Common myeloid progenitor, CD34-positive (primary cell): ENCODE results near the gene CDK1.

Experiments used
- CTCF ChIA-PET: fragments of 350-600 bp; sonication (Branson Sonifier 250); formaldehyde crosslinking; loops from one replicate; lab custom pipeline; 2021; ENCODE audit warnings: antibody characterized with exemption; lab: Charles Lee
- POLR2A ChIA-PET: fragments of 350-600 bp; sonication (Branson Sonifier 250); formaldehyde crosslinking; loops from one replicate; lab custom pipeline; 2021; ENCODE audit warnings: antibody characterized with exemption; lab: Charles Lee
- DNase-seq, 3 donors: peaks; one replicate each; pipeline versions ENCODE4 v3.0.0 to v3.0.0-alpha.2; 2013
- H3K27ac ChIP-seq, 2 experiments: 1 replicate in 1 of 2; 2 replicates in 1 of 2; pipeline ENCODE4 v1.7.0; 2013; ENCODE audit warnings: inconsistent platforms in 2 of 2, low read length in 2 of 2, mild to moderate bottlenecking in 2 of 2, low read depth in 1 of 2, moderate library complexity in 1 of 2; ENCODE audit not compliant: severe bottlenecking in 2 of 2, insufficient read depth in 1 of 2, poor library complexity in 1 of 2
- H3K27me3 ChIP-seq, 5 experiments: replicated peaks in 2 of 5; 1 replicate in 3 of 5; 2 replicates in 2 of 5; pipeline versions ENCODE4 v1.6.1 to v1.7.0; 2013; ENCODE audit warnings: low read length in 4 of 5, mild to moderate bottlenecking in 2 of 5, moderate library complexity in 2 of 5, inconsistent platforms in 1 of 5; ENCODE audit not compliant: insufficient read depth in 5 of 5, control insufficient read depth in 4 of 5
- H3K36me3 ChIP-seq, 4 experiments: 1 replicate in 2 of 4; 2 replicates in 2 of 4; pipeline versions ENCODE4 v1.6.1 to v1.7.0; 2013; ENCODE audit warnings: low read length in 3 of 4, control low read depth in 1 of 4, mild to moderate bottlenecking in 1 of 4; ENCODE audit not compliant: control insufficient read depth in 4 of 4, insufficient read depth in 4 of 4
- H3K4me1 ChIP-seq, 4 experiments: 1 replicate in 3 of 4; 2 replicates in 1 of 4; pipeline versions ENCODE4 v1.6.1 to v1.7.1; 2013; ENCODE audit warnings: low read length in 3 of 4, mild to moderate bottlenecking in 3 of 4, control low read depth in 1 of 4, inconsistent platforms in 1 of 4, moderate library complexity in 1 of 4; ENCODE audit not compliant: control insufficient read depth in 4 of 4, insufficient read depth in 4 of 4; ENCODE audit errors: control extremely low read depth in 1 of 4
- H3K4me3 ChIP-seq, 7 experiments: 1 replicate in 4 of 7; 2 replicates in 3 of 7; pipeline versions ENCODE4 v1.5.1 to v1.7.0; 2013; ENCODE audit warnings: mild to moderate bottlenecking in 7 of 7, low read length in 6 of 7, moderate library complexity in 6 of 7, inconsistent platforms in 2 of 7, low read depth in 2 of 7, control low read depth in 1 of 7; ENCODE audit not compliant: insufficient read depth in 4 of 7, control insufficient read depth in 1 of 7; ENCODE audit errors: extremely low read depth in 1 of 7
- H3K9me3 ChIP-seq, 5 experiments: 1 replicate in 4 of 5; 2 replicates in 1 of 5; pipeline versions ENCODE4 v1.6.1 to v1.7.1; 2013; ENCODE audit warnings: low read length in 4 of 5, mild to moderate bottlenecking in 2 of 5, inconsistent platforms in 1 of 5, low read depth in 1 of 5, moderate library complexity in 1 of 5; ENCODE audit not compliant: control insufficient read depth in 4 of 5, insufficient read depth in 2 of 5; ENCODE audit errors: control extremely low read depth in 1 of 5
- WGBS: methylation state at CpG from one replicate; pipeline ENCODE4 v1.1.5; 2013; ENCODE audit not compliant: insufficient coverage; 5-methylcytosine and 5-hydroxymethylcytosine counted together

The CDK1 gene

DNA sequence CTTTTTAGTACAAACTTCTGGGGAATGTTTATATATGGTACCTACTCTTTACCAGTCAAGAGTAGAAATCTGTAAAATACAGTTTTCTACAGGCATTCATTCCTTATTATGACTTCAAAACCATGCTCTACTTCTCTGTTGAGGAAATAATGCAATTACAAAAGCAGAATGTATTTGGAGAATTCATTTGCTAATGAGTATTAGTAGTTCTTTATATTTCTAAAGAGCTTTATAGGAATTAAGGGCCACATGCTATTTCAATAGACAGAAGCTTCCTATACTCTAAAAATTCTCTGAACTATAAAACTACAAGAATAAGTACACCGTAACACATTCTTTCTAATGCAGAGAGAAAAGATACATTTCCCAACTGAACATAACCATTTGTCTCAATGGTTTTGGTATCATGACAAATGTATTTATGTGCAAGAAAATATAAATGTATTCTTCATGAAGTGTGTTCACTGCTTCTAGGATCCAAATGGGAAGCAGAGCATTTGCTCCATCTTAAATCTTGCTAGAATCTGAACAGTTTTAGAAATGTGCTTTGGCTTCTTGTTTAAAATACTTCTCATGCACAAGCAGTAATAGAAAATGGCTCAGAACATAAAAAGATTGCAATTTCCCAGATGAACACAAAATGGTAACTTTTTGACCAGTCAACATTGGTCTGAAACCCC, 21.8 kb downstream of the CDK1 start:
- no peak for DNase-seq
- POLR2A ChIA-PET, result no interaction called here
- no peak overlapping the region for H3K4me3 ChIP-seq
- peaks cover 0 to 20% (median 3%) of the 10 kb centered on the region in 4 experiments for H3K36me3 ChIP-seq
- H3K27ac ChIP-seq, result no peak overlapping the region
- no peaks in the 10 kb centered on the region for H3K27me3 ChIP-seq
- CTCF ChIA-PET, result interaction anchor here (0.7 kb wide), 1 partner anchor 225 kb away, joined by 3 read pairs; no protein-coding TSS in a partner anchor
- H3K9me3 ChIP-seq, result no peaks in the 10 kb centered on the region
- no CpG with 5 or more reads among the region's 1 CpG for WGBS
- no peaks in the 10 kb centered on the region for H3K4me1 ChIP-seq

DNA sequence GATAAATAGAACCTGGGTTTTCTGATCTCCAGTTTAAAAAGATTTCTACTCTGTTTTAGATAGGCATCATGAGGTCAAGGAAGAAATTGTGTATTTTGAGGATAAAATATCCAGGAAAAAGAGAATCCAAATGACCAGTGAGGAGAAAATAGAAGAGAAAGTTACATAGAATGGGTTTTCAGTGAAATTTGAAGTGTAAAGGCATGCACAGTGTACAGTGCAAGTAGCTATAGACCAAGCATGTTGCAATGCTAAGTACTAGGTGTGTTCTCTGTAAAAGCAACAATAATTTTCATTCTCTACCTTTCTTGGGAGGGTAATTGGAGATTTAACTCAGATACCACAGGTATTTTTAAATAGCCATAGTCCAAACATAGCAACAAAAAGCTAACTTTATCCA, 22.6 kb downstream of the CDK1 start:
- no peak for DNase-seq
- CTCF ChIA-PET, result no interaction called here
- H3K9me3 ChIP-seq, result no peaks in the 10 kb centered on the region
- peaks cover 0 to 13% (median 2%) of the 10 kb centered on the region in 4 experiments for H3K36me3 ChIP-seq
- no peak overlapping the region for H3K4me3 ChIP-seq
- POLR2A ChIA-PET, result no interaction called here
- H3K4me1 ChIP-seq, result no peaks in the 10 kb centered on the region
- no peaks in the 10 kb centered on the region for H3K27me3 ChIP-seq
- no peak overlapping the region for H3K27ac ChIP-seq

DNA sequence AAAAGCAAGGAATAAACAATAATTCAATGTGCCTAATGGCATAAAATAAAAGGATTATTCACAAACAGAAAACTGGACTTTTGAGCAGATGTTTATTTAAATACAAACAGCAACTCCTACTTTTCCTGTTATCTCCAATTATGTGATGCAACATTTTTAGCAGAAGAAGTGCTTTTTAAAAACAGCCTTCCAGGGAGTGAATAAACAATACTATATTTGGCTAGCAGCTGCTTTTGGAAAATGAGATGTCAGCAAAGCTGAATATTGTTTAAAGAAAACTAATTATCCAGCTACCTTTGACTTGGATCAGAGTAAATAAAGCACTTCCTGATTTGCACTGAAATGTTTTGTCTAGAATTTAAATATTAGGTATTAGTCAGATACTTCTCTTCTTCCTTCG, 23.2 kb downstream of the CDK1 start:
- Histone ChIP-seq H3K9me3 (no peaks in the 10 kb centered on the region), H3K27me3 (no peaks in the 10 kb centered on the region), H3K4me3 (no peak overlapping the region), H3K4me1 (no peaks in the 10 kb centered on the region), H3K27ac (no peak overlapping the region), H3K36me3 (peaks cover 0 to 10% (median 2%) of the 10 kb centered on the region in 4 experiments)
- no peak for DNase-seq
- WGBS, result no CpG with 5 or more reads among the region's 1 CpG
- POLR2A ChIA-PET, result no interaction called here
- CTCF ChIA-PET, result no interaction called here

DNA sequence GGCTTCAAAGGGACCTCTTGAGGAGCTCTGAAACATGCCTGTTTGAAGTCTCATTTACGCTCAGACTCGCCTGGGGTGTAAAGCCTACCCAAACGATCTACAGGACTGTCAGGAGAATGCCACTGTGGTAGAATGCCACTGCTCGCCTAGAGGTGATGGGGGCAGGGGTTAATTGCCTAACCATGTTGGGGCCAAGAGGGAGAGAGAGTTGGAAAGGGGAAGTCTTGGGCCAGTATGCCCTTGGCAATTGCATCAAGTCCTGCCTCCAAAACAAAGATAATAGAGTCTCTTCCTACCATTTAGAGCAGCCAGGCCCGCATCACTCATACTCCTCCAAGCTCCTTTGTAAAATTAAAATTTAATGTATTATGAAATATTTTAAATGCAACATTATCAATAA, 25.2 kb downstream of the CDK1 start:
- Histone ChIP-seq H3K27me3 (no peaks in the 10 kb centered on the region), H3K4me1 (no peaks in the 10 kb centered on the region), H3K27ac (no peak overlapping the region), H3K4me3 (no peak overlapping the region), H3K36me3 (no peaks in the 10 kb centered on the region), H3K9me3 (no peaks in the 10 kb centered on the region)
- ChIA-PET CTCF (interaction anchor here (1.3 to 1.9 kb wide), 3 partner anchors 12 to 161 kb away, joined by 3 to 4 read pairs (median 4); no protein-coding TSS in a partner anchor), POLR2A (interaction anchor here (0.6 kb wide), 1 partner anchor 9 kb away, joined by 3 read pairs; no protein-coding TSS in a partner anchor)
- WGBS, result 98% methylated on average over 4 of the region's 5 CpGs
- no peak for DNase-seq

DNA sequence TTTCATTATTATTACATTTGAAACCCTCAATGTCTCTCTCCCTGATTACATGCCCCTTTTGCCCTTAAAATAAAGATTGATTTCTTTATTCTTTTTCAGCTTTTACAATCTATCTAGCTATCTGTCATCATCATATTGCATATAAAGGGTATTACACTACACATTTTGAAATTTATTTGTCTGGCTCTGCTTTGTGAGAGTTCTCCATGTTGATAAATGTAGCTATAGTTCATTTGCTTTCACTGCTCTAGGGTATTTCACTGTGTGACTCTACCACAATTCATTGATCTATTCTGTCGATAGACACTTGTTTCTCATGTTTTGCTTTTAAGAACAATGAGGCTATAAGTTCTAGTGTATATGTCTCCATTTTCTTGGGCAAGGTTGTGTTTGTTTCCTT, 25.6 kb downstream of the CDK1 start:
- Histone ChIP-seq H3K4me3 (no peak overlapping the region), H3K36me3 (no peaks in the 10 kb centered on the region), H3K4me1 (no peaks in the 10 kb centered on the region), H3K27me3 (no peaks in the 10 kb centered on the region), H3K9me3 (no peaks in the 10 kb centered on the region), H3K27ac (no peak overlapping the region)
- no CpG with 5 or more reads among the region's 1 CpG for WGBS
- CTCF ChIA-PET, result interaction anchor here (1.3 to 1.9 kb wide), 2 partner anchors 12 to 161 kb away, joined by 4 read pairs; no protein-coding TSS in a partner anchor
- POLR2A ChIA-PET, result interaction anchor here (0.6 kb wide), 1 partner anchor 10 kb away, joined by 3 read pairs; no protein-coding TSS in a partner anchor
- no peak for DNase-seq

DNA sequence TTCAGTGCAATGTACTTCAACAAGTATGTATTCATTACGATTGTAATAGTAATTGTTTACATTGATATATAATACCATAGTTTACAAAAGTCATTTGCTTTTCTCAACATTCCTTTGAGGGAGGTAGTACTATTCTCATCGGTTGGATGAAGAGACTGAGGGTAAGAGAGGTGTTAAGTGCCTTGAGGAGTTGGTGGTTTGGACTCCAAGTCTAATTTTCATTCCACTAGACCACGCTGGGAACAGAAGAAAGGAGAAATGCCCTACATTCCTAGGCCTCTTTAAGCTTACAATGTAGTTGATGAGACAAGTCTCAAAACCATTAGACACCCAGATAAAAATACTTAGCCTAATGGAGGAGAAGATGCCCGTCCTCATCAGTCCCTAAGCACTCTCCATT, 28.6 kb downstream of the CDK1 start:
- no peaks in the 10 kb centered on the region for H3K27me3 ChIP-seq
- ChIA-PET POLR2A (no interaction called here), CTCF (no interaction called here)
- H3K27ac ChIP-seq, result no peak overlapping the region
- H3K4me1 ChIP-seq, result no peaks in the 10 kb centered on the region
- no peak for DNase-seq
- H3K36me3 ChIP-seq, result no peaks in the 10 kb centered on the region
- WGBS, result no CpG with 5 or more reads among the region's 4 CpGs
- H3K4me3 ChIP-seq, result no peak overlapping the region
- no peaks in the 10 kb centered on the region for H3K9me3 ChIP-seq

DNA sequence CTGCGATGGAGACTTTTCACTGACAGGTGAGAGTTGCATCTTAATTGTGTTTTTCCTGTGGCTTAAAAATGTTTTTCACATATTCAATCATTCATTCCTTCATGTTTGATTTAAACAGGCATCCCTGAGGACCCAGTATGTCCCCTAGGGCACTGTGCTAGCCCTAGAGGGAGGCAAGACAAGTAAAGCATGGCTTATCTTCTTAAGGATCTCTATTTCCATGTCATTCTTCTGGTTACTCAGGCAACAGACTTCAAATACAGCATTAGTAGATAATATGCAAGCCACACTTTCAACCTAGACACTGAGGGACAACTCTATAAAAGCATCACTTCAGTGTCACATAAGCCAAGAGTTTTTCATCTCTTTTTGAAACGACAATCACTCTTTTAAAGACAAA, 29.2 kb downstream of the CDK1 start:
- no peaks in the 10 kb centered on the region for H3K4me1 ChIP-seq
- ChIA-PET POLR2A (no interaction called here), CTCF (no interaction called here)
- H3K36me3 ChIP-seq, result no peaks in the 10 kb centered on the region
- H3K4me3 ChIP-seq, result no peak overlapping the region
- H3K9me3 ChIP-seq, result no peaks in the 10 kb centered on the region
- H3K27me3 ChIP-seq, result no peaks in the 10 kb centered on the region
- DNase-seq, result no peak
- H3K27ac ChIP-seq, result no peak overlapping the region
- 100% methylated on average over 1 of the region's 2 CpGs for WGBS
